Neural progenitor cell (in vitro differentiated cells): ENCODE measurements around the gene CUL2.

Source experiments
- EZH2 ChIP-seq: fragments of 200-600 bp; sonication (generic); IDR thresholded peaks from 2 replicates; pipeline ENCODE4 v1.6.1; 2017; ENCODE audit warnings: antibody characterized with exemption, mild to moderate bottlenecking, moderate library complexity
- TF ChIP-seq, protein P1 (sequence below): fragments of 200-600 bp; sonication (generic); IDR thresholded peaks from 2 replicates; pipeline ENCODE4 v1.5.1; 2017; ENCODE audit warnings: antibody characterized with exemption, mild to moderate bottlenecking

GRCh38 chr10:35015843-35016408 lies 74.2 kb downstream of the CUL2 start:
- TF ChIP-seq, protein P1, sequence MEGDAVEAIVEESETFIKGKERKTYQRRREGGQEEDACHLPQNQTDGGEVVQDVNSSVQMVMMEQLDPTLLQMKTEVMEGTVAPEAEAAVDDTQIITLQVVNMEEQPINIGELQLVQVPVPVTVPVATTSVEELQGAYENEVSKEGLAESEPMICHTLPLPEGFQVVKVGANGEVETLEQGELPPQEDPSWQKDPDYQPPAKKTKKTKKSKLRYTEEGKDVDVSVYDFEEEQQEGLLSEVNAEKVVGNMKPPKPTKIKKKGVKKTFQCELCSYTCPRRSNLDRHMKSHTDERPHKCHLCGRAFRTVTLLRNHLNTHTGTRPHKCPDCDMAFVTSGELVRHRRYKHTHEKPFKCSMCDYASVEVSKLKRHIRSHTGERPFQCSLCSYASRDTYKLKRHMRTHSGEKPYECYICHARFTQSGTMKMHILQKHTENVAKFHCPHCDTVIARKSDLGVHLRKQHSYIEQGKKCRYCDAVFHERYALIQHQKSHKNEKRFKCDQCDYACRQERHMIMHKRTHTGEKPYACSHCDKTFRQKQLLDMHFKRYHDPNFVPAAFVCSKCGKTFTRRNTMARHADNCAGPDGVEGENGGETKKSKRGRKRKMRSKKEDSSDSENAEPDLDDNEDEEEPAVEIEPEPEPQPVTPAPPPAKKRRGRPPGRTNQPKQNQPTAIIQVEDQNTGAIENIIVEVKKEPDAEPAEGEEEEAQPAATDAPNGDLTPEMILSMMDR, result no peak
- TF ChIP-seq EZH2, result no peak
